ENCODE measurements around the gene GREB1. TPM values are rescaled to one million over a fixed set of nuclear protein-coding genes. Genes with fewer than 3 reads are reported as not detected.
A peak's percentile ranks its signal among the peaks of the same experiment; 100 is the strongest.

GREB1 gene
- total RNA-seq, 2 donors from 2014 or later: 0.85 to 2.0 TPM

DNA sequence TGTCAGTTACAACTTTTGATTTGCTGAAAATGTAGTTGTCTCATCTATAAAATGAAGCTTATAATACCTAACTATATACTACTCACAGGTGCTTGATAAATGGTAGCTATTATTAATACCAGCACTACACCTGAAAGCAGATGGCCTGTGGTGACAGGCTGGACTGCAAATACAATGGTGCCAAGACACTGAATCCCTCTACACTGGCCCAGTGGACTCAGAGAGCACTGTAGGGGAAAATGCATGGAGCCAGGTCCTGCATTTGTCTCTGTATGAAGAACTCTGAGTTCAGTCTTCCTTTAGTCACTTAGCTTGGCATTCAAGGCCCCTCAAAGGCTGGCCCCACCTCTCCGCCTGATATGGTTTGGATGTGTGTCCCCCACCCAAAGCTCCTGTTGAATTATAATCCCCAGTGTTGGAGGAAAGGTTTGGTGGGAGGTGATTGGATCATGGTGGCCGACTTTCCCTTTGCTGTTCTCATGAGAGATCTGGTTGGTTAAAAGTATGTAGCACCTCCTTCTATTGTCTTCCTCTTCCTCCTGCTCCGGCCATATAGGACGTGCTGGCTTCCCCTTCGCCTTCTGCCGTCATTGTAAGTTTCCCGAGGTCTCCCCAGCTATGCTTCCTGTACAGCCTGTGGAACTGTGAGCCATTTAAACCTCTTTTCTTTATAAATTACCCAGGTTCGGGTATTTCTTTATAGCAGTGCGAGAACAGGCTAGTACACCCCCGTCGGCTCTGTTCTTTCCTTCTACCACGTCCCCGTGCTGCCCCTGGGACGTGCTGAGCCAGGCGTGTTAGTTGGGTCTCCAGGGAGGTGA is 147.3 kb downstream of the GREB1 start:
- intact Hi-C loops (cut with DNase I, micrococcal nuclease): no loop called here
- DNase-seq: no peak
- ATAC-seq: no peak

- DNase-seq: peak in 1 of 2 donors; percentile 36
Measured at GRCh38 chr2:11681722-11682589, 148.1 kb downstream of the GREB1 start.

GRCh38 chr2:11682590-11682915 is 148.7 kb downstream of the GREB1 start:
- intact Hi-C loops (cut with DNase I, micrococcal nuclease): no loop called here
- DNase-seq (no peak), ATAC-seq (no peak)

More at GRCh38 chr2:11681722-11682589, 148.1 kb downstream of the GREB1 start:
- peak; percentile 71 for ATAC-seq
- intact Hi-C loops (cut with DNase I, micrococcal nuclease): no loop called here

- DNase-seq (no peak), ATAC-seq (no peak)
- intact Hi-C loops (cut with DNase I, micrococcal nuclease): no loop called here
Measured at GRCh38 chr2:11683476-11683875, 149.6 kb downstream of the GREB1 start.

- no peak for ATAC-seq
- intact Hi-C loops (cut with DNase I, micrococcal nuclease): no loop called here
- DNase-seq: no peak
Measured at GRCh38 chr2:11683966-11684365, 150.1 kb downstream of the GREB1 start.

DNA sequence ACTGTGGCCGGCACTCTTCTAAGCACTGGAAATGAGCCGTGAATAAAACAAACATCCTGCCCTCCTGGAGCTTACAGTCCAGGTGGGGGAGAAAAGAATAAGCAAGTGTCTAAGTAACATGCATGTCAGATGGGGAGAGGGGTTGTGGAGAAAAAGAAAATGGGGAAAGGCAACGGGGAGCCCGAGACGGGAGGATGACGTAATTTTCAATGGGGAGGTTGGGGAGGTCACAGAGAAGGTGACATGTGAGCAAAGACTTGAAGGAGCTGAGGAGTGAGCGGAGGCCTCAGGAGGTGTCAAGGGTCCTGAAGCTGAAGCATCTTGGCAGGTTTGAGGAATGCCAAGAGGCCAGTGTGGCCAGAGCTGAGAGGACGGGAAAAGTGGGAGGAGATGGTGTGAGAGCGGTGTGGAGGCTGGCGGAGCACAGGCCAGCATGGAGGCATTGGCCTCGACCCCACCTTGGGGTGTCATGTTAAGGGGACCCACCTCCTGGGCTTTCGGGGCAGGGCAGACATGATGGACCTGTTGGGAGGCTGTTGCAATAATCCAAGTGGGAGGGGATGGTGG is 151.1 kb downstream of the GREB1 start:
- intact Hi-C loops (cut with DNase I, micrococcal nuclease): loop anchor here in 1 of 2 donors (5.0 kb wide), 1 partner anchor 102 kb away; no protein-coding TSS in a partner anchor
- DNase-seq: no peak
- no peak for ATAC-seq

- intact Hi-C loops (cut with DNase I, micrococcal nuclease): loop anchor here in 1 of 2 donors (5.0 kb wide), 1 partner anchor 101 kb away; no protein-coding TSS in a partner anchor
- no peak for DNase-seq
Measured at GRCh38 chr2:11685906-11686470, 152.1 kb downstream of the GREB1 start.

GRCh38 chr2:11687736-11688135 is 153.9 kb downstream of the GREB1 start:
- intact Hi-C loops (cut with DNase I, micrococcal nuclease): loop anchor here in 1 of 2 donors (5.0 kb wide), 1 partner anchor 100 kb away; no protein-coding TSS in a partner anchor
- no peak for ATAC-seq
- DNase-seq: no peak

More at GRCh38 chr2:11685906-11686470, 152.1 kb downstream of the GREB1 start:
- ATAC-seq: no peak

DNA sequence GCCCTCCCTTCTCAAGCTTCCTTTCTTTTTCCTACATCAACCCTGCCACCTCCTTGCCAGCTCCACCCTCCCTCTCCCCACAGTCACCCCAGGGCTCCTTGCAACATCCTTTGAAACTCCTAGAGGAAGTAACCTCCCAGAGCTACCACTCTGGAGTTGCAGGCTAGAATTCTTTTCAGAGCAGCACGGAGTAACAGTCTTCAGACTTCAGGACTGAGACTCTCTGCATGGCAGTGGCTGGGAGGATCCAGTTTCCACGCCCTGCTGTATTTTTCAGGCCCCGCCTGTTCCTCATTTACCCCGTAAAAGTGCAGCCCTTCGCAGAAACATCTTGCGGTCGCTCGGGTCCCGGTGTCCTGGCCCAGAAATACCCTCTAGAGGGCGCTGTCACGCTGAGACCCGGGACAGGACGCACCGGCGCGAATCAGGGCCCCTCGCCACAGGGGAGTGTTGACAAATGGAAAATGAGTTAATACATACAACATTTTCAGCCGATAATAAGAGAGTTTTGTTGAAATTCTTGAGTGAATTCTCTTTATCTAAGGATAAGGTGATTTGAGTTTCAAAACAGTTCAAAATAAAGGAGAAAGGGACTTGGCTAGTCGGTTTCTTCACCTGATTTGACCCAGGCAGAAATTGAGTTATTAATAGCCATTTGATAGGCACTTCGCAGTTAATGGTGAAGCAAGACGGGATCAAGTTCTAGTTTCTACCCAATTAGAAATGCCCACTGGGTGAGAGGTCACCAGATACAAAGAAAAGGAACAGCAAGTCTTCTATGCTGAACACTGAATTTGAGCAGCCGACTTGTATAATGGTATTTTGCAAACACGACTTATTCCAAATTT is 154.6 kb downstream of the GREB1 start:
- ATAC-seq (peak; percentile 92), DNase-seq (peak; percentile 79 to 90)
- intact Hi-C loops (cut with DNase I, micrococcal nuclease): loop anchor here in 1 of 2 donors (5.0 kb wide), 1 partner anchor 99 kb away; no protein-coding TSS in a partner anchor

DNA sequence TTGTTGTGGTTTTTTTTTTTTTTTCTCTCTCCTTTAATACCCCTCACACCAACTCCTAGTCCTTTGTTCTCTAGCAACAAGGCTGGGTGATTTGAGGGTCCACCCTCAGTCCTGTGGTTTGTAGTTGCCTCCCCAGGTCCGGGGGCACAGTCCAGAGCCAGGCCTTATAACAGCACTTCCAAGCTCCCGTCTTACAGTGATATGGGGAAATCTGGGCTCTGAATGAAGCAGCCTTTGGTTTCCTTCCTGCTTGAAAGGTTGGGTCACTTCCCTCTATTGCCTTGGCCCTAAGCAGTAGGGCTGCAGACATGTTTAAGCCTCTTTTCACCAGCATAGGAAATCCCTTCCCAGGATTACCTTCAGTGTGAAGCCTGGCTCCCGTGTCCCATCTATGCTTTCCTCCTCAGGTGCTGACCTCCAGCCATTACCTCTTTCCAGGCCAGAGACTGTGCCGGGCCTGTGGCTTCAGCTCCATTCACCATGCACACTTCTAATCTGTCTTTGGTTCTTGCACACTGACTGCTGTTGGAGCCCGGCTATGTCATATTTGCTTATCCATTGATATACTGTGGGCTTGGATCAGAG is 157.3 kb downstream of the GREB1 start:
- intact Hi-C loops (cut with DNase I, micrococcal nuclease): loop anchor here in 1 of 2 donors (5.0 kb wide), 1 partner anchor 86 kb away; no protein-coding TSS in a partner anchor
- DNase-seq (no peak), ATAC-seq (no peak)

Small RNAs within 50 kb of the gene (microRNA-seq; reads per million reads assigned to microRNA genes)
- gene MIR4429: 0 reads per million in 2 donors

Other genes starting within 250 kb of the GREB1 start
- 10 to 100 TPM; 78.4 to 90.9 TPM for gene ROCK2, start 189.4 kb upstream of the GREB1 start, total RNA-seq
- gene E2F6, start 67.9 kb upstream of the GREB1 start, total RNA-seq: 1 to 10 TPM; 5.2 to 6.5 TPM
- not detected for gene NTSR2, start 136.2 kb downstream of the GREB1 start, total RNA-seq
- gene LPIN1, start 212.6 kb downstream of the GREB1 start, total RNA-seq: 10 to 100 TPM; 24.4 to 34.9 TPM

Measured in left colon (tissue), 2 donors.